ENCODE results near the gene NDUFB11. TPM values are rescaled to one million over a fixed set of nuclear protein-coding genes. Genes with fewer than 3 reads are reported as not detected.

NDUFB11 gene
- total RNA-seq, 4 donors from 2014 or later: 68.5 to 179 (median 107) TPM

- WGBS, 2 donors: 79% methylated on average over 12 of the region's 12 CpGs; no CpG with 5 or more reads in 1 of the 2 donors
- peak overlapping the region in 1 of 3 donors; percentile 93 for H3K27ac ChIP-seq
- intact Hi-C loops (cut with DNase I): no loop called here
Measured at GRCh38 chrX:47146936-47147859, 2.7 kb upstream of the NDUFB11 start.

GRCh38 chrX:47146121-47146935, 1.8 kb upstream of the NDUFB11 start:
- Histone ChIP-seq H3K9me3 (no peaks in the 10 kb centered on the region), H3K27me3 (no peaks in the 10 kb centered on the region), H3K27ac (peak overlapping the region; percentile 90 to 97 (median 93)), H3K36me3 (no peaks in the 10 kb centered on the region), H3K4me1 (peaks cover 7 to 14% of the 10 kb centered on the region in 2 donors), H3K4me3 (replicated peaks in 1 of 3) (peak overlapping the region in 2 of 3 donors; percentile 38 to 81)
- TF ChIP-seq, protein P1, sequence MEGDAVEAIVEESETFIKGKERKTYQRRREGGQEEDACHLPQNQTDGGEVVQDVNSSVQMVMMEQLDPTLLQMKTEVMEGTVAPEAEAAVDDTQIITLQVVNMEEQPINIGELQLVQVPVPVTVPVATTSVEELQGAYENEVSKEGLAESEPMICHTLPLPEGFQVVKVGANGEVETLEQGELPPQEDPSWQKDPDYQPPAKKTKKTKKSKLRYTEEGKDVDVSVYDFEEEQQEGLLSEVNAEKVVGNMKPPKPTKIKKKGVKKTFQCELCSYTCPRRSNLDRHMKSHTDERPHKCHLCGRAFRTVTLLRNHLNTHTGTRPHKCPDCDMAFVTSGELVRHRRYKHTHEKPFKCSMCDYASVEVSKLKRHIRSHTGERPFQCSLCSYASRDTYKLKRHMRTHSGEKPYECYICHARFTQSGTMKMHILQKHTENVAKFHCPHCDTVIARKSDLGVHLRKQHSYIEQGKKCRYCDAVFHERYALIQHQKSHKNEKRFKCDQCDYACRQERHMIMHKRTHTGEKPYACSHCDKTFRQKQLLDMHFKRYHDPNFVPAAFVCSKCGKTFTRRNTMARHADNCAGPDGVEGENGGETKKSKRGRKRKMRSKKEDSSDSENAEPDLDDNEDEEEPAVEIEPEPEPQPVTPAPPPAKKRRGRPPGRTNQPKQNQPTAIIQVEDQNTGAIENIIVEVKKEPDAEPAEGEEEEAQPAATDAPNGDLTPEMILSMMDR (IDR thresholded peaks at IDR 0.05): no peak
- no peak for TF ChIP-seq POLR2A (IDR thresholded peaks at IDR 0.05)
- intact Hi-C loops (cut with DNase I): no loop called here
- DNase-seq: peak; percentile 15 to 17
- WGBS, 2 donors: 0 to 10% methylated on average over 1 to 2 of the region's 10 CpGs

More at GRCh38 chrX:47146936-47147859, 2.7 kb upstream of the NDUFB11 start:
- TF ChIP-seq, protein P1 (IDR thresholded peaks at IDR 0.05): no peak
- TF ChIP-seq POLR2A (IDR thresholded peaks at IDR 0.05): no peak
- no peaks in the 10 kb centered on the region for H3K27me3 ChIP-seq
- peaks cover 7 to 14% of the 10 kb centered on the region in 2 donors for H3K4me1 ChIP-seq
- no peak overlapping the region for H3K4me3 ChIP-seq (replicated peaks in 1 of 3)
- DNase-seq: no peak
- H3K36me3 ChIP-seq: no peaks in the 10 kb centered on the region
- no peaks in the 10 kb centered on the region for H3K9me3 ChIP-seq

- WGBS, 2 donors: 0 to 2% methylated on average over 7 to 31 of the region's 39 CpGs
Measured at GRCh38 chrX:47145395-47146120, 1.1 kb upstream of the NDUFB11 start.

DNA sequence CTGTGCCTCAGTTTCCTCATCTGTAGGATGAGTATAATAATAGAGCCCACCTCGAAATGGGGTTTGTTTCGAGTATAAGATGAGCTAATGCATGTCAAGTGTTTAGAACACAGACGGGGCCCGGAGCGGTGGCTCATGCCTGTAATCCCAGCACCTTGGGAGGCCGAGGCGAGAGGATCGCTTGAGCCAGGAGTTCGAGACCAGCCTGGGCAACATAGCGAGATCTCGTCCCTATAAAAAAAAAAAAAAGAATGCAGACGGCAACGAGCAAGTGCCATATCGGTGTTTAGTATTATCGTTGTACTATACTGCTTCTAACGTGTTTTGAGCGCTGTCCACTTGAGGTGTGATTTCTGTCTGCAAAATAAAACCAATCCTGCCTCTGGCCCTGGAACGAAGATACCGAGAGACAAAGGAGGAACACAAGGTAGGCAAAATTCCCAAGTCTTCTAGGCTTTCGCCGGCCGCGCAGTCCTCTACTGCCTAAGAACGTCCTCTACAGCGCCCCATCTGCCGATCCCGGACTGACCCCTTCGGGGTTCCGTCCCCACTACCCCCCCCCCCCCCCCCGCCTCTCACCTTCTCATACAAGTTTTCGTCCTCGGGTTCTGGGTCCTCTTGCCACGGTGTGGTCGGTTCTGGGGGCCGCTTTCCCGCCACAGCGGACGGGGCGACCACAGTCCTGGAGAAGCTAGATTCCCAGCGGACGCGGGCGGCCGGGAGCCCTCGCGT, 442 bp downstream of the NDUFB11 start:
- H3K36me3 ChIP-seq: no peaks in the 10 kb centered on the region
- peak overlapping the region in 2 of 3 donors; percentile 38 to 42 for H3K4me3 ChIP-seq (replicated peaks in 1 of 3)
- peak overlapping the region; percentile 90 to 97 (median 93) for H3K27ac ChIP-seq
- peak; percentile 32 to 34 for DNase-seq
- TF ChIP-seq POLR2A (IDR thresholded peaks at IDR 0.05): no peak
- TF ChIP-seq, protein P1 (IDR thresholded peaks at IDR 0.05): no peak
- peaks cover 7 to 14% of the 10 kb centered on the region in 2 donors for H3K4me1 ChIP-seq
- 3% methylated on average over 17 to 25 of the region's 46 CpGs for WGBS, 2 donors
- H3K9me3 ChIP-seq: no peaks in the 10 kb centered on the region
- intact Hi-C loops (cut with DNase I): no loop called here
- H3K27me3 ChIP-seq: no peaks in the 10 kb centered on the region

More at GRCh38 chrX:47145395-47146120, 1.1 kb upstream of the NDUFB11 start:
- Histone ChIP-seq H3K27ac (peak overlapping the region; percentile 90 to 97 (median 93)), H3K9me3 (no peaks in the 10 kb centered on the region), H3K4me1 (peaks cover 7 to 14% of the 10 kb centered on the region in 2 donors), H3K27me3 (no peaks in the 10 kb centered on the region), H3K36me3 (no peaks in the 10 kb centered on the region), H3K4me3 (replicated peaks in 1 of 3) (peak overlapping the region in 2 of 3 donors; percentile 38 to 81)
- no peak for TF ChIP-seq POLR2A (IDR thresholded peaks at IDR 0.05)
- TF ChIP-seq, protein P1 (IDR thresholded peaks at IDR 0.05): no peak
- intact Hi-C loops (cut with DNase I): no loop called here
- DNase-seq: no peak
